ENCODE measurements around the gene CXCL14.
A peak's percentile ranks its signal among the peaks of the same experiment; 100 is the strongest.

Gene CXCL14

GRCh38 chr5:135551593-135552447 is 27.0 kb downstream of the CXCL14 start:
- no peaks in the 10 kb centered on the region for H3K36me3 ChIP-seq (ENCODE audit: control insufficient read depth, insufficient read depth, low read length, severe bottlenecking)
- peaks cover 65% of the 10 kb centered on the region for H3K27me3 ChIP-seq (replicated peaks; ENCODE audit: control insufficient read depth, insufficient read depth, low read length)
- DNase-seq (ENCODE audit: low read depth): peak; percentile 90
- H3K4me1 ChIP-seq (ENCODE audit: control insufficient read depth, insufficient read depth, low read length): peaks cover 3% of the 10 kb centered on the region
- no peaks in the 10 kb centered on the region for H3K9me3 ChIP-seq (ENCODE audit: control insufficient read depth, low read length)
- no peak overlapping the region for H3K9ac ChIP-seq (ENCODE audit: low read length)
- H3K4me3 ChIP-seq (ENCODE audit: low read length): no peak overlapping the region

- peaks cover 3% of the 10 kb centered on the region for H3K4me1 ChIP-seq (ENCODE audit: control insufficient read depth, insufficient read depth, low read length)
- DNase-seq (ENCODE audit: low read depth): no peak
These were observed 29.4 kb downstream of the CXCL14 start for GRCh38 chr5:135549413-135549812.

GRCh38 chr5:135547590-135548254 is 31.1 kb downstream of the CXCL14 start:
- peaks cover 82% of the 10 kb centered on the region for H3K27me3 ChIP-seq (replicated peaks; ENCODE audit: control insufficient read depth, insufficient read depth, low read length)
- no peak overlapping the region for H3K4me3 ChIP-seq (ENCODE audit: low read length)
- no peaks in the 10 kb centered on the region for H3K9me3 ChIP-seq (ENCODE audit: control insufficient read depth, low read length)
- peaks cover 10% of the 10 kb centered on the region for H3K4me1 ChIP-seq (ENCODE audit: control insufficient read depth, insufficient read depth, low read length)
- DNase-seq (ENCODE audit: low read depth): no peak
- H3K36me3 ChIP-seq (ENCODE audit: control insufficient read depth, insufficient read depth, low read length, severe bottlenecking): no peaks in the 10 kb centered on the region
- H3K9ac ChIP-seq (ENCODE audit: low read length): no peak overlapping the region

More at GRCh38 chr5:135549413-135549812, 29.4 kb downstream of the CXCL14 start:
- Histone ChIP-seq H3K9me3 (ENCODE audit: control insufficient read depth, low read length) (no peaks in the 10 kb centered on the region), H3K36me3 (ENCODE audit: control insufficient read depth, insufficient read depth, low read length, severe bottlenecking) (no peaks in the 10 kb centered on the region), H3K27me3 (replicated peaks; ENCODE audit: control insufficient read depth, insufficient read depth, low read length) (peaks cover 76% of the 10 kb centered on the region), H3K9ac (ENCODE audit: low read length) (no peak overlapping the region), H3K4me3 (ENCODE audit: low read length) (no peak overlapping the region)

- peaks cover 85% of the 10 kb centered on the region for H3K27me3 ChIP-seq (replicated peaks; ENCODE audit: control insufficient read depth, insufficient read depth, low read length)
- H3K4me1 ChIP-seq (ENCODE audit: control insufficient read depth, insufficient read depth, low read length): peaks cover 10% of the 10 kb centered on the region
- H3K36me3 ChIP-seq (ENCODE audit: control insufficient read depth, insufficient read depth, low read length, severe bottlenecking): no peaks in the 10 kb centered on the region
- no peaks in the 10 kb centered on the region for H3K9me3 ChIP-seq (ENCODE audit: control insufficient read depth, low read length)
- DNase-seq (ENCODE audit: low read depth): no peak
- no peak overlapping the region for H3K4me3 ChIP-seq (ENCODE audit: low read length)
- H3K9ac ChIP-seq (ENCODE audit: low read length): no peak overlapping the region
These were observed 31.9 kb downstream of the CXCL14 start for GRCh38 chr5:135546912-135547311.

GRCh38 chr5:135546101-135546500 is 32.7 kb downstream of the CXCL14 start:
- Histone ChIP-seq H3K9ac (ENCODE audit: low read length) (no peak overlapping the region), H3K27me3 (replicated peaks; ENCODE audit: control insufficient read depth, insufficient read depth, low read length) (peaks cover 90% of the 10 kb centered on the region), H3K4me3 (ENCODE audit: low read length) (no peak overlapping the region), H3K36me3 (ENCODE audit: control insufficient read depth, insufficient read depth, low read length, severe bottlenecking) (no peaks in the 10 kb centered on the region), H3K9me3 (ENCODE audit: control insufficient read depth, low read length) (no peaks in the 10 kb centered on the region), H3K4me1 (ENCODE audit: control insufficient read depth, insufficient read depth, low read length) (peaks cover 10% of the 10 kb centered on the region)
- no peak for DNase-seq (ENCODE audit: low read depth)

- Histone ChIP-seq H3K4me1 (ENCODE audit: control insufficient read depth, insufficient read depth, low read length) (peaks cover 10% of the 10 kb centered on the region), H3K9ac (ENCODE audit: low read length) (no peak overlapping the region), H3K4me3 (ENCODE audit: low read length) (no peak overlapping the region), H3K27me3 (replicated peaks; ENCODE audit: control insufficient read depth, insufficient read depth, low read length) (peaks cover 89% of the 10 kb centered on the region), H3K9me3 (ENCODE audit: control insufficient read depth, low read length) (no peaks in the 10 kb centered on the region), H3K36me3 (ENCODE audit: control insufficient read depth, insufficient read depth, low read length, severe bottlenecking) (no peaks in the 10 kb centered on the region)
- no peak for DNase-seq (ENCODE audit: low read depth)
These were observed 33.7 kb downstream of the CXCL14 start for GRCh38 chr5:135545099-135545498.

- Histone ChIP-seq H3K4me3 (ENCODE audit: low read length) (peak overlapping the region; percentile 69), H3K9me3 (ENCODE audit: control insufficient read depth, low read length) (peaks cover under 1% of the 10 kb centered on the region), H3K27me3 (replicated peaks; ENCODE audit: control insufficient read depth, insufficient read depth, low read length) (peaks cover 93% of the 10 kb centered on the region), H3K36me3 (ENCODE audit: control insufficient read depth, insufficient read depth, low read length, severe bottlenecking) (no peaks in the 10 kb centered on the region), H3K4me1 (ENCODE audit: control insufficient read depth, insufficient read depth, low read length) (peaks cover 10% of the 10 kb centered on the region), H3K9ac (ENCODE audit: low read length) (no peak overlapping the region)
- peak; percentile 53 for DNase-seq (ENCODE audit: low read depth)
These were observed 35.1 kb downstream of the CXCL14 start for GRCh38 chr5:135543485-135544304.

- peaks cover 10% of the 10 kb centered on the region for H3K4me1 ChIP-seq (ENCODE audit: control insufficient read depth, insufficient read depth, low read length)
- no peak overlapping the region for H3K9ac ChIP-seq (ENCODE audit: low read length)
- no peak for DNase-seq (ENCODE audit: low read depth)
- peaks cover 94% of the 10 kb centered on the region for H3K27me3 ChIP-seq (replicated peaks; ENCODE audit: control insufficient read depth, insufficient read depth, low read length)
- H3K9me3 ChIP-seq (ENCODE audit: control insufficient read depth, low read length): peaks cover 7% of the 10 kb centered on the region
- H3K4me3 ChIP-seq (ENCODE audit: low read length): peak overlapping the region; percentile 69
- H3K36me3 ChIP-seq (ENCODE audit: control insufficient read depth, insufficient read depth, low read length, severe bottlenecking): no peaks in the 10 kb centered on the region
These were observed 35.7 kb downstream of the CXCL14 start for GRCh38 chr5:135543001-135543484.

- Histone ChIP-seq H3K36me3 (ENCODE audit: control insufficient read depth, insufficient read depth, low read length, severe bottlenecking) (no peaks in the 10 kb centered on the region), H3K4me3 (ENCODE audit: low read length) (no peak overlapping the region), H3K4me1 (ENCODE audit: control insufficient read depth, insufficient read depth, low read length) (peaks cover 10% of the 10 kb centered on the region), H3K9me3 (ENCODE audit: control insufficient read depth, low read length) (peaks cover 18% of the 10 kb centered on the region), H3K9ac (ENCODE audit: low read length) (no peak overlapping the region), H3K27me3 (replicated peaks; ENCODE audit: control insufficient read depth, insufficient read depth, low read length) (peaks cover 94% of the 10 kb centered on the region)
- DNase-seq (ENCODE audit: low read depth): no peak
These were observed 36.8 kb downstream of the CXCL14 start for GRCh38 chr5:135541807-135542502.

GRCh38 chr5:135539430-135540005 is 39.3 kb downstream of the CXCL14 start:
- DNase-seq (ENCODE audit: low read depth): no peak
- peaks cover 93% of the 10 kb centered on the region for H3K27me3 ChIP-seq (replicated peaks; ENCODE audit: control insufficient read depth, insufficient read depth, low read length)
- H3K9me3 ChIP-seq (ENCODE audit: control insufficient read depth, low read length): peaks cover 19% of the 10 kb centered on the region
- no peak overlapping the region for H3K4me3 ChIP-seq (ENCODE audit: low read length)
- no peaks in the 10 kb centered on the region for H3K36me3 ChIP-seq (ENCODE audit: control insufficient read depth, insufficient read depth, low read length, severe bottlenecking)
- H3K4me1 ChIP-seq (ENCODE audit: control insufficient read depth, insufficient read depth, low read length): peaks cover 10% of the 10 kb centered on the region
- H3K9ac ChIP-seq (ENCODE audit: low read length): no peak overlapping the region
